GOT3 (cell line): ENCODE measurements around the gene DRAP1.
A peak's percentile ranks its signal among the peaks of the same experiment; 100 is the strongest.
"Not testable (repeated sequence)": the region's sequence is repeated elsewhere in the genome, so short reads cannot be mapped to it uniquely, and the experiment has no call there.

Source experiments
- DNase-seq: peaks from one replicate; lab custom pipeline; 2025; ENCODE audit warnings: mixed read lengths; lab: John Stamatoyannopoulos, UW

The DRAP1 gene

GRCh38 chr11:65886826-65887722 is 32.2 kb upstream of the DRAP1 start:
- DNase-seq: no peak

GRCh38 chr11:65887723-65888162 is 31.5 kb upstream of the DRAP1 start:
- DNase-seq: no peak

GRCh38 chr11:65888163-65888814 is 30.9 kb upstream of the DRAP1 start, which contains the start of gene FIBP:
Gene FIBP, minus strand, starts transcription at chr11:65888471. Its CDS starts 53 bp downstream, at chr11:65888418.
- DNase-seq: peak; percentile 74

- DNase-seq: peak; percentile 84
These were observed 28.7 kb upstream of the DRAP1 start, which contains the start of gene CCDC85B for GRCh38 chr11:65890324-65891218. Gene CCDC85B, plus strand, starts transcription at chr11:65890673. Its CDS starts 111 bp downstream, at chr11:65890784.

GRCh38 chr11:65891219-65892136 is 27.7 kb upstream of the DRAP1 start:
- no peak for DNase-seq

- DNase-seq: not testable (repeated sequence)
These were observed 27.1 kb upstream of the DRAP1 start for GRCh38 chr11:65892137-65892540.

GRCh38 chr11:65892661-65893317 is 26.4 kb upstream of the DRAP1 start:
- DNase-seq: no peak

GRCh38 chr11:65894034-65894591 is 25.1 kb upstream of the DRAP1 start:
- DNase-seq: no peak

GRCh38 chr11:65895482-65895981 is 23.7 kb upstream of the DRAP1 start:
- DNase-seq: no peak

- no peak for DNase-seq
These were observed 22.9 kb upstream of the DRAP1 start for GRCh38 chr11:65896034-65896999.

GRCh38 chr11:65897020-65897471 is 22.2 kb upstream of the DRAP1 start:
- DNase-seq: no peak

GRCh38 chr11:65898656-65899355 is 20.4 kb upstream of the DRAP1 start:
- DNase-seq: no peak

- no peak for DNase-seq
These were observed 19.7 kb upstream of the DRAP1 start for GRCh38 chr11:65899356-65900124.

GRCh38 chr11:65900125-65900898 is 18.9 kb upstream of the DRAP1 start, which contains the start of gene FOSL1:
Gene FOSL1, minus strand, starts transcription at chr11:65900388. Its CDS starts 49 bp downstream, at chr11:65900339.
- peak; percentile 55 for DNase-seq

- no peak for DNase-seq
These were observed 18.4 kb upstream of the DRAP1 start for GRCh38 chr11:65900899-65901180.

GRCh38 chr11:65903068-65903481 is 16.2 kb upstream of the DRAP1 start:
- DNase-seq: no peak
